ENCODE data around the gene SPATA20.

SPATA20 gene

GRCh38 chr17:50579399-50579798 lies 32.4 kb downstream of the SPATA20 start:
- no peak for DNase-seq (ENCODE audit: low spot score)

GRCh38 chr17:50580646-50581045 lies 33.7 kb downstream of the SPATA20 start:
- DNase-seq (ENCODE audit: low spot score), result no peak

DNA sequence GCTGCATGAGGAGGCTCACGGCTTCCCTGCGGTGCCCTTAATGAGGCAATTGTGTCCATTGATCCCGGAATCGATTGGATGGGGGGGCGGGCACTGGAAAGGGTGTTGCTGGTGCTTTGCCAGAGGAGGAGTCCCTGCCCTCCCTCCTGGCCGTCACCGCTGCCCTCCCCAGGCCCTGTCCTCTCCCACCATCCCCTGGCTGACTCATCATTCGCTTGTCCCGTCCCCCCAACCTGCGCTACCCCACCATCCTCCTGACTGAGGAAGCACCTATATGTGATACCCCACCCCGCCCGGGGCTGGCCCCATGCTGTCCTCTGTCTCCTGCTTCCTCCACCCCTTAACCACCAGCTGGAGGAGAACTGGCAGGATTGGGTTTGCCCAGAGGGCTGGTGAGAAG lies 34.3 kb downstream of the SPATA20 start:
- no peak for DNase-seq (ENCODE audit: low spot score)

DNA sequence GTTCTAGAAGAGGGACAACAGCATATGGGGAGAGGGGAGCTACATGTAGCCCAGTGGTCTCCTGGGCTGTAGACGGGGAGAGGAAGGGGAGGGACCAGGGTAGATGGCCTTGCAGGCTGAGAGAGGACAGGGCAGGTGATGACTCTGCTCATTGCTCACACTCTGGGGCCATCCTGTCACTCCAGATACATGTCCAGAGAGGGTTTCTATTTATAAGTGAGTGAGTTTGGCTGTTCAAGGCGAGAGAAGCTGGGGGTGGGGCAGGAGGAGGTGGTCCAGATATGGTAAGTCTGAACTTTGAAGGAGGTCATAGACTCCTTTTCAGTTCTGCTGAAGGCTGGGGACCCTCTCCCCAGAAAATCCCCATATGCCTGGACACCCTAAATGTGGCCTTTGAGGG lies 35.8 kb downstream of the SPATA20 start:
- DNase-seq (ENCODE audit: low spot score), result no peak

DNA sequence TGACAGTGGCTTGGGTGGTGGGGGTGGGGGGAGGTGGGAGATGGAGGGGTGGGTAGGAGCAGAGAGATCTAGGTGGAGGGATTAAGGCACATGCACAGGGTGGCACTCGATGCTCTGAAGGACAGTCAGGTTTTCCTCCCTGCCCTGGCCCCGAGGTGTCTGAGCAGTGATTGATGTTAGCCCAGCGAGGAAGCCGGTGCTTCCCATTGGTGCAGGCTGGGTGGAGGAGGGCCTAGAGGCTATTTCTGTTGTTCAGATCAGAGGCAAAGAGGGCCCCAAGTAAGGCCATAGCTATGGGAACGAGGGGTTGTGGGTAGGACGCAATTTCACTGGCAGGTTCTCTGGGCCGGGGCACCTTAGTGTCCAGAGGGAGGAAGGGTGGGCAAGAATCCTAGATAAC lies 36.7 kb downstream of the SPATA20 start:
- DNase-seq (ENCODE audit: low spot score), result no peak

DNA sequence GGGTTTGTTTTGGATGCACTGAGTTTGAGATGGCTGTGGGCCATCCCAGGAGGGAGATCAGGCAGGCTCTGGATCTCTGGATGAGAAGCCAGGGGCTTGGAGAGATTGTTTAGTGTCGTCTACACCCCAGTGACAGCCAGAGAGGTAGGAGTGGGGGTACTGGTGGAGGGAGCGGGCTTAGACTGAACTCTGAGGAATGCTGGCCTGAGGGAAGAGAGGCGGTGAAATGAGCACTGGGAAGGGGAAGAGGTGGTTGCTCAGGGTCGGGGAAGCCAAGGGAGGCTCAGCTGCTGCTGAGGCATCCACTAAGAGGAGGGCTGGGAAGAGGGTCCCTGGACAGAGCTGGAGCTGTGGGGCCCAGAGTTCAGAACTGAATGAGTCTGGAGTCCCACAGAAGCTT lies 37.1 kb downstream of the SPATA20 start:
- no peak for DNase-seq (ENCODE audit: low spot score)

DNA sequence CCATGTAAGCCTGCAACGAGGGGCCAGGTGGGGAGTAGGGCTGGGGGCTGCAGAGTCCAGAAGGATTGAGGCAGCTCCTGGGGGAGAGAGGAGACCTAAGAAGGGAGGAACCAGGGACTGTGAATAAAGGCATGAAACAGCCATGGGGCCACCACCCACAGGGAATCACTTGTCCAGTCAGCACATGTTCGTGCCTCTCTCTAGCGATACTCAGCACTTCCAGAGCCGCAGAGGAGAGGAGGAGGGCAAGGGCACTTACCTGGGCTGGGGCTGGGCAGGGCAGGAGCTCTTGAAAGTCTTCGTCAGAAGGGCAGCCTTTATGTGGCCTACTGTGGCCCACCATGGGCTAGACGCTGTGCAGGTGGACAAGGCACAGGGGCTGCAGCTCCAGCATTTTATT lies 37.8 kb downstream of the SPATA20 start:
- no peak for DNase-seq (ENCODE audit: low spot score)

DNA sequence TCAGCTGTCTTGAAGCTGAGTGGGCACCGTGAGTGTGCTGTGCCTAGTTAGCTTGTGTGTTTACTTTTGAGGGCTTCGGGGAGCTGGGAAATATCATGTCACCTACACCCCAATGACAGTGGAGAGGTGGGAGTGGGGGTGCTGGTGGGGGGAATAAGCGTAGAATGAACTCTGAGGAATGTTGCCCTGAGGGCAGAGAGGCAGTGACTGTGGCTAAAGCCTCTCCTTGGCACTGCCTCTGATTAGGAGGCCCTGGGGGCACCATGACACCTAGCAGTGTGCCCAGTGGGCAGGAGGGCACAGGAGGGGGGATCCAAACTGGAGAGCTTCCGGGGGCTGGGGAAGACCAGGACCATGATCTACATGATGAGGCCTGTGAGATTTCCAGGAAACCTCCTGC lies 38.4 kb downstream of the SPATA20 start:
- DNase-seq (ENCODE audit: low spot score), result no peak

- no peak for DNase-seq (ENCODE audit: low spot score)
These were observed 38.9 kb downstream of the SPATA20 start for GRCh38 chr17:50585891-50586290.

DNA sequence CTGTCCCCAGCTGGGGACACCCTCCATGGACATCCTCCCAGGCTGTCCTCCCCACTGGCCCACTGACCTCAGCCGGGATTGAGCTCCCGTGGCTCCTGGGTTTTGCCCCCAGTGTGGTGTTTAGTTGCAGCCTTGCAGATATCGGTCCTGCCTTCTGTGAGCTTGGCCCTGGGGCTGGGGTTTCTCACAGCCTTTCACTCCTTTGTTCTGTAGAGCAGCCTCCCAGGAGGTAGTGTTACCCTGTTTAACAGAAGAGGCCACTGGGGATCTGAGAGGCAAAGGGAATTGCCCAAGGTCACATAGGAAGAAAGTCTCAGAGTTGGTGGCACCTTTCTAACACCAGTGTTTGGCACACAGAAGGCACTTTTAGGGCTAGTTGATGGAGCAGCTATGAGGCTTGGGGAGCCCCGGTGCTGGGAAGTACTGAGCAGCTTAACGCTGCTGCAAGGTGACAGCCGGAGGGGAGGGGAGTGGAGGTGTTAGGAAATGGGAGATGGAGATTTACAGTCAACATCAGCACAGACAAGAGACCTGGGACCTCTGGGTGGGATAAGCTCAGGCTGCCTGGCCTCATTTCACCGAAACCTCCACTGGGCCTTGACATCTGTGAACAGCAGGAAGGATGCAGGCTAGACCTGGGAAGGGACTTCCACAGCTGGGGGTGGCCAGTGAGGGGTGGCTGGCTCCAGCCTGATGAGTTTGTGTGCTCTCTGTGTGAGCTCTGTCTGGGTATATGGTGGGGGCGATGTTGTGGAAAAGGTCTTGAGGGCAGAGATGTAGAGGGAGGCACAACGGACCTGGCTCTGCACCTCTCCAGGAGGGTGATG lies 39.7 kb downstream of the SPATA20 start:
- no peak for DNase-seq (ENCODE audit: low spot score)

DNA sequence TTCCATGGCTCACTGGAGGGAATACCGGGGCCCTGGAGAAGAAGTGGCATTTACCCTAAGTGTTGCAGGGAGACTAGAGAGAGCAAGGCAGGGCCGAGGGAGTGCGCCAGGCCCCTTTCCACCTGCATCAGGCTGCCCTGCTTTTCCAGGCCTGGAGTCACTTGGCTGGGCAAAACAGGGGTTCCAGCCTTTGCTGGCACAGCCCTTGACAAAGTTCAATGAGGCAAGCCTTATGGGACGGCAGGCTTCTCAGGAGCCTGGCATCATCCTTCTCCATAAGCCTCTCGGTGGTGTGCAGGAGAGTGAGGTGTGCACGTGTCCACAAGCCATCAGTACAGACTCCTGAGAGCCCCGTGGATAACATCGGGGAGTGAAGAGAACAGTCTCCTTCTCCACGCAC lies 40.6 kb downstream of the SPATA20 start:
- DNase-seq (ENCODE audit: low spot score), result no peak

DNA sequence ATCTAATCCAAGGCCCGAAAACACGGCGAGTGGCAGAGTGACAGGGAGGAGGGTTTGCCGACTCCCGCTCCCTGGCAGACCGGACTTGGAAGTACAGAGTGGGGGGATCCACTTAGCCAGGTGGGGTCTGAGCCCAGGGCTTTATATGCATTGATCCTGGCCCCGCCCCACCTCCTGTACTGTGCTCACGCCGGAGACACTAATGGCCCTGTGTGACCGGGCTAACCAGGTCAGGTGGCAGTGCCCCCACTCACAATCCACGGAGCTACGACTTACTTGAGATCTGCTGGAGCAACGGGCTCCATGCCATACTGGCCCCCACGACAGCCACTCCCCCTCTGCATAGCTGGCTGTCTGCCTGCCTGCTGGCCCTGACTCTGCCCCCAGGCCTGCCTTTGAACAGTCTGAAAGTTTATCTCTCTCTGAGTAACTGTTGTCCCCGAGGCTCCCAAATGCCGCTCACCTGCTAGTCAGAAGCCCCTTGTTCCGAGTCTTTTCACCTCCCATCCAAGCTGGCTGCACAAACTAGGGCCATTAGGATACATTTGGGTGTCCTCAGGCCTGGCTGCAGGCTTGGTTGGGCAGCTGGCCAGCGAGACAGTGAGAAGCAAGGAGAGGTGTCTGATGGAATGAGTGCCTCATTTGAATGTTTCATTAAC lies 41.5 kb downstream of the SPATA20 start:
- DNase-seq (ENCODE audit: low spot score), result no peak

DNA sequence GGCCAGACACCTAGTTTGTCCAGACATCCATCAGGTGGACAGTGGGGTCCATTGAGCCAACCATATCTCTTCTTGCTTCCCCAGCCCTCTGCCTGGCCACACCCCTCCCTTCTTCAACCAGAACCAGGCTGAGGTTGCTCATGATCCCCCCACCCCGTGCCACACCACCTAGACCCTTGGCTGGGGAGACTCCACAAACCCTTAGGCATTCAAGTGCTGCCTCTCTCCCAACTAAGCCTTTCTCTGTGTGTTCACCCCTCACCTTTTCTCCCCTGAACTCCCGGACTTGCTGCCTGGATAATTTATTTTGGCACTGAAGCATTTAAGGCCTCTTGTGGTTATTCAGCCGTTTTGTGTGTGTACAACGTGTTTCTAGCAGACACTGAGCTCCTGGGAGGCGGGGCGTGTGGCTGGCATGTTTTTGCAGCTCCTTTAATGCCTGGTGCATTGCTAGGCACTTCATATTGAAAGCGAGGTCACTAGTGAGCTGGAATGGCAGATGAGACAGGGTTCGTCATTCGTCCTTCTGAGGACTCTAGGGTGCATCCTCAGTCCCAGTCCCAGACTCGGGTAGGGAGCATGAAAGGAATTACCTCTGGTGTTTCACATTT lies 42.2 kb downstream of the SPATA20 start:
- DNase-seq (ENCODE audit: low spot score), result no peak

DNA sequence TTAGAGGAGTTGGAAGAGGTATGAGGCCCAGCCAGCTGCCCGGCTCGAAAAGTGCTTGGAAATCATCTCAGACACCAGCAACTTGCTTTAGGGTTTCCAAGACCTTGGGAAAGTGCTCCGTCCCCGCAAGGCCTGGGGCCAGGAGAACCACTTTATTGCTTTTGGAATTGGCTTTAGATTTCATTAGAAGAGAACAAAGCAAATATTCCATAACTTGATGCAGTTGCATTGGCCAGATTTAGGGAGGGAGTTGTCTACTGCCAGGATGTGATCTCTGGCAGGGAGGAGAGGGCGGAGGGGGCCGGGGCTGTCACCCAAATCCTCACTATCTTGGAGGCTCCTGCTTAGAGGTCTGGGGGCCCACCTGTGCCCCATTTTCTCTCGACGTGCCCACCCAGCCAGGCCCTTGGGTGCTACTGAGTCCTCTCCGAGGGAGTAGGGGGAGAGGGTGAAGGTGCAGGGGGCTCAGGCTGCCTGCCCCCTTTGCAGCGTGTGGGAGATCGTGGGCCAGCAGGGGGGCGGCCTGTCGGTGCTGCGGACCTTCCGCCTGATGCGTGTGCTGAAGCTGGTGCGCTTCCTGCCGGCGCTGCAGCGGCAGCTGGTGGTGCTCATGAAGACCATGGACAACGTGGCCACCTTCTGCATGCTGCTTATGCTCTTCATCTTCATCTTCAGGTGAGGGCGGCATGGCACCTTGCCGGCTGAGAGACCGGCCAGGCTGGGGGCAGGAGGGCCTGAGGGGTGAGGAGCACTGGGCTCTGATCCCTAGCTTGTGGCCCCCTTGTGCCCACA lies 44.2 kb downstream of the SPATA20 start:
- DNase-seq (ENCODE audit: low spot score), result no peak

GRCh38 chr17:50593321-50593720 lies 46.3 kb downstream of the SPATA20 start:
- DNase-seq (ENCODE audit: low spot score), result no peak

DNA sequence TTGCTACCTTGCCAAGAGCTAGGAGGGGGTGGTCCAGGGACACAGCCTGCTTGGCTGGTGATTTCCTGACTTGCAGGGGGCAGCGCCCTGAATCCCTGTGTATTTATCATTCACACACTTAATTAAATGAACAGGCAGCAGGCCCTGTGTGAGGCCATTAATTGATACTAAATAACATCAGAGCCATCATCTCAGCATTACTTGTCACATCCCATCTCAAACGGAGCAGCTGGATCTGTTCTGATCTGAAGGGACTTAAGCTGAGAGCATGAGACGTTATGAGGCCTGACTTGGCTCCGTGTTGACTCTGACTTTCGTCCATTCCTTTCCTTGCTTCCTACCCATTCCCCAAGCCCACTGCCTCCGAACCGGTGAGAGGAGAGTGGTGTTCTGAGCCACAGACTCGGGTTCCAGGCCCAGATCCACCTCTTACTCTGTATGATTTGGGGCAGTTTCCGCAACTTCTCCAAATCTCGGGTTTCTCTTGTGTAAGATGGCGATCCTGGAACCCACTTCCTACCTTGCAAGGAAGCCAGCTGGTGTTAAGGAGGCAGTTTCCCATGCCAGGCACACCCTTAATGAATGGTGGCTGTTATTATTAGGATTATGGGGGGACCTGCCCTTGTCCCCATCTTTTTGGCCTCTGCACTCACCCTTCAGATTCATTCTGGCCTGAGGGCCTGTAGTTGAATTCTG lies 47.3 kb downstream of the SPATA20 start:
- DNase-seq (ENCODE audit: low spot score), result no peak

DNA sequence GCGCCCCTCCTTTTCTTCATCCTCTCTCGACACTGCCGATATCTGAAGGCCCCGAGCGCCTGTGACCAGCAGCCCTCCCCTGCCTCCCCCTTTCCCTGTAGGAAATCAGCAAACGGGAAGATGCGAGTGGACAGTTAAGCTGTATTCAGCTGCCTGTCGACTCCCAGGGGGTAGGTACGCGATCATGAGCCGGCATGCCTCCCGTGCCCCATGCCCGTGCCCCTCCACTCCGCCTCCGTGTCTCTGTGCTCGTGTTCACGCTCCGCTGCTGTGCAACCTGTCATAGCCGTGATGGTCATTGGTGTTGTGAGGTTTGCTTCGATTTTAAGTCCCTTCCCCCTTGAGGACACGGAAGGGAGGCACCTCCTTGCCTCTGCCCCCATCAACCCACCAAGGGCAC lies 47.9 kb downstream of the SPATA20 start:
- DNase-seq (ENCODE audit: low spot score), result no peak

DNA sequence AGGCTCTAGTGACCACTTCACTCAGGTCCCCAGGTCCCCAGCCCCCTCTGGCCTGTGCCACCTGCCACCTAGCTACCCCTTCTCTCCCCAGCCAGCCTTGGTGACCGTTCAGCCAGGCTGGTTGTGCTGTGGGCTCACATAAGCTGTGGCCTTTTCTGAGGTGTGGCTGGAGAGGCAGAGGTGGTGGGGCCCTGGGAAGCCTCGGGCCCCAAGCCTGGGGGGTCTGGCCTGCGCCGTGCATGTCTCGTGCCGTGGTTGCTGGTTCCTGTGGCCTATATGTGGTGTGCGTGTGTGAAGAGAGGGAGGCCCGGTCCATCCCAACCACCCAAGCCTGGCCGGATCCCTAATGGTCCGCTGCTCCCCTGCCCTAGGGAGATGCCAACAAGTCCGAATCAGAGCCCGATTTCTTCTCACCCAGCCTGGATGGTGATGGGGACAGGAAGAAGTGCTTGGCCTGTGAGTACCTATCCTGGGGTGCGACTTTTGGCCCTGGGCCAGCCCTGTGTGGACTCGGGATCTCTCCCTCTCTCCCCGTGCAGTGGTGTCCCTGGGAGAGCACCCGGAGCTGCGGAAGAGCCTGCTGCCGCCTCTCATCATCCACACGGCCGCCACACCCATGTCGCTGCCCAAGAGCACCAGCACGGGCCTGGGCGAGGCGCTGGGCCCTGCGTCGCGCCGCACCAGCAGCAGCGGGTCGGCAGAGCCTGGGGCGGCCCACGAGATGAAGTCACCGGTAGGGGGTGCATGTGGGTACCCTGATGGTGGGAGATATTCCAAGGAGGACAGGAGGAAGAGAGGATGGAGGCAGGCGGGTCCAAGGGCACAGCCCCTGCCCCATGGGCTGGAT lies 49.4 kb downstream of the SPATA20 start:
- no peak for DNase-seq (ENCODE audit: low spot score)

GRCh38 chr17:50598487-50598886 lies 51.5 kb downstream of the SPATA20 start:
- DNase-seq (ENCODE audit: low spot score), result no peak

GRCh38 chr17:50599606-50600005 lies 52.6 kb downstream of the SPATA20 start:
- DNase-seq (ENCODE audit: low spot score), result no peak

GRCh38 chr17:50601823-50602375 lies 54.9 kb downstream of the SPATA20 start:
- no peak for DNase-seq (ENCODE audit: low spot score)
